Gastrocnemius medialis (tissue), 4 donors: ENCODE data around the gene GNG13.

Experiments used
- CTCF ChIP-seq, 5 experiments: fragments of 450-650 bp in 3 of 5; fragments of 200-600 bp in 2 of 5; sonication (generic) in 2 of 5; IDR thresholded peaks in 4 of 5; conservative IDR thresholded peaks in 1 of 5; 1 replicate in 4 of 5; 2 replicates in 1 of 5; pipeline ENCODE4 v1.5.1; 2016 to 2019; ENCODE audit warnings: antibody characterized with exemption in 5 of 5, mild to moderate bottlenecking in 3 of 5, moderate library complexity in 3 of 5
- POLR2A ChIP-seq, 2 donors: fragments of 450-650 bp; IDR thresholded peaks; one replicate each; pipeline ENCODE4 v1.6.1; 2017; ENCODE audit warnings: antibody characterized with exemption in 2 of 2, mild to moderate bottlenecking in 2 of 2, moderate library complexity in 2 of 2

- no peak for TF ChIP-seq CTCF (IDR thresholded peaks at IDR 0.05 in 4 of 5, conservative IDR thresholded peaks at IDR 0.05 in 1 of 5)
- TF ChIP-seq POLR2A (IDR thresholded peaks at IDR 0.05): no peak
Observed at GRCh38 chr16:764848-765487, 35.6 kb downstream of the GNG13 start.
